NCI-H187 treated with DMSO at 0.1 percent for 48 hours (cell line): Measurements from ENCODE around the gene OAS3.

Source experiments
- DNase-seq: peaks from one replicate; lab custom pipeline; 2025; lab: John Stamatoyannopoulos, UW

The OAS3 gene

DNA sequence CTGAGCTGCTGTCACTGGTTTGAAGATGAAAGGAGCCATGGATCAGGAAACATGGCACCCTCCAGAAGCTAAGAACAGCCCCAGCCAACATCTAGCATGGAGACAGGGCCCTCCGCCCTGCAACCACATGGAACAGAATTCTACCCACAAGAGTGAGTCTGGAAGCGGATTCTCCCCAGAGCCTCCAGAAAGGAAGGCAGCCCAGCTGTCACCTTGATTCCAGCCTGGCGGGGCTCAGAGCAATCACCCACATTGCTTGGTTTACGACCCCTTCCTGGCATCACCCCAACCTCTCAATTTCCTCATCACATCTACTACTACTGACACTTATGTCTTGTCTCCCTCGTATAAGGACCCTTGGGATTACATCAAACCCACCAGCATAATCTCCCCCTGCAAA, 78.5 kb downstream of the OAS3 start:
- no peak for DNase-seq

DNA sequence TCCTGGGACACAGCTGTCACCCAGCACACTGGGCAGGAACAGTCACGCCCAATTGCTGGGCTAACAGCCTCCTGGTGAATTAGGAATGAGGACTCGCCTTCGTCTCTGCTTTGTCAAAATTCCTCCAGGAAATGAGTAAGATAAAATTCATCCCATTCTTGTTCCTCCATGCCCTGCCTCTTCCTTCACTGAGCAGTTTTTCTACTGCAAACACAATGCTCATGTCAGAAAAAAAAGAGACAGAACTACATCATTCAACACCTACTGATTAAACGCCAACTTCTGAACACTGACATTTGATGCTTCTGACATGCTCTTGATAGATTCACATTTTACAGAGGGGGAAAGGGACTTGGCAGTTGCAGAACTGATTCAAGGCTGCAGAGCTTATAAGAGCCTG, 80.8 kb downstream of the OAS3 start:
- no peak for DNase-seq

- DNase-seq = no peak
Observed at GRCh38 chr12:113021500-113021899, 83.2 kb downstream of the OAS3 start.
